ENCODE results near the gene CRYM. TPM values are rescaled to one million over a fixed set of nuclear protein-coding genes. Genes with fewer than 3 reads are reported as not detected.
"Not testable (repeated sequence)": the region's sequence is repeated elsewhere in the genome, so short reads cannot be mapped to it uniquely, and the experiment has no call there.

Gene CRYM
- total RNA-seq, 1 experiment from 2014 or later: 12.9 TPM

GRCh38 chr16:21248179-21248578, 29.9 kb downstream of the CRYM start:
- H3K36me3 Mint-ChIP-seq, ATAC-seq, CTCF ChIA-PET: not testable (repeated sequence)

DNA sequence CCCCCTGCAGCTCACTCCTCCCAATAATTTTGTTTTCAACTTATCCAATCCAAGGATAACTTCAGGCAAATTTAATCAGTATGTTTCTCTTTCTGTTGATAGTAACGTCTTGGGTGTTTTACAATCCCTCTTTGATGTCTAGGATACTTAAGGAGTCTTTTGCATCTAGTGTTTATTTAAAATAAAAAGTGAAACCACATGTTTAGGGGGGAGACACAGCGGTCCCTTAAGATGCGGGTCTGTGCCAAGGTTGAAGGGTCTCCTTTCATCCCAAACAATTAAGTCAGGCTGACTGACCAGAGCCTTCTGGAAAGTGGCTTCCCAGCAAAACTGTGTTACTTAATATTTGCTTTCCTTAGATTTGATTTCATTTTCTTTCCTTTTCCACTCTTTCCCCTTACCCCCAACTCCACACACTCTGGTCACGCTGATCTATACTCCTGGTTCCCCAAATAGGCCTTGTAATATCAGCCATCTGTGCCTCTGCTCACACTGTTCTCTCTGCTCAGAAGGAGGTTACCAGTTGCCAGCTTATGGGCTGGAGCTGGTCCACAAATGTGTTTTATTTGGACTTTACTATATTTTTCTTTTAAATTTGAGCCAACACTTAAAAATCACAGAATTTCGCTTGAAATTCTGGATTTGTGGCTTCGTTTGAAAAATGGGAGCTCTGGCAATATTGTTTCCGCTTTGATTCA, 33.4 kb downstream of the CRYM start:
- H3K36me3 Mint-ChIP-seq: no peaks in the 10 kb centered on the region
- H3K9me3 Mint-ChIP-seq: no peaks in the 10 kb centered on the region
- ATAC-seq (no peak), DNase-seq (ENCODE audit: low spot score) (no peak)
- ChIA-PET POLR2A (no interaction called here), CTCF (no interaction called here)
- no peak overlapping the region for H3K4me3 Mint-ChIP-seq
- no peaks in the 10 kb centered on the region; the same call in 1 of the 2 replicates for H3K27me3 Mint-ChIP-seq (ENCODE audit: low read depth)
- no peak for TF ChIP-seq NFE2L1 (CRISPR knock-in tag; IDR thresholded peaks at IDR 0.05)
- TF ChIP-seq, protein P1, sequence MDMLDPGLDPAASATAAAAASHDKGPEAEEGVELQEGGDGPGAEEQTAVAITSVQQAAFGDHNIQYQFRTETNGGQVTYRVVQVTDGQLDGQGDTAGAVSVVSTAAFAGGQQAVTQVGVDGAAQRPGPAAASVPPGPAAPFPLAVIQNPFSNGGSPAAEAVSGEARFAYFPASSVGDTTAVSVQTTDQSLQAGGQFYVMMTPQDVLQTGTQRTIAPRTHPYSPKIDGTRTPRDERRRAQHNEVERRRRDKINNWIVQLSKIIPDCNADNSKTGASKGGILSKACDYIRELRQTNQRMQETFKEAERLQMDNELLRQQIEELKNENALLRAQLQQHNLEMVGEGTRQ (CRISPR knock-in tag; IDR thresholded peaks at IDR 0.05): no peak
- TF ChIP-seq, protein P2, sequence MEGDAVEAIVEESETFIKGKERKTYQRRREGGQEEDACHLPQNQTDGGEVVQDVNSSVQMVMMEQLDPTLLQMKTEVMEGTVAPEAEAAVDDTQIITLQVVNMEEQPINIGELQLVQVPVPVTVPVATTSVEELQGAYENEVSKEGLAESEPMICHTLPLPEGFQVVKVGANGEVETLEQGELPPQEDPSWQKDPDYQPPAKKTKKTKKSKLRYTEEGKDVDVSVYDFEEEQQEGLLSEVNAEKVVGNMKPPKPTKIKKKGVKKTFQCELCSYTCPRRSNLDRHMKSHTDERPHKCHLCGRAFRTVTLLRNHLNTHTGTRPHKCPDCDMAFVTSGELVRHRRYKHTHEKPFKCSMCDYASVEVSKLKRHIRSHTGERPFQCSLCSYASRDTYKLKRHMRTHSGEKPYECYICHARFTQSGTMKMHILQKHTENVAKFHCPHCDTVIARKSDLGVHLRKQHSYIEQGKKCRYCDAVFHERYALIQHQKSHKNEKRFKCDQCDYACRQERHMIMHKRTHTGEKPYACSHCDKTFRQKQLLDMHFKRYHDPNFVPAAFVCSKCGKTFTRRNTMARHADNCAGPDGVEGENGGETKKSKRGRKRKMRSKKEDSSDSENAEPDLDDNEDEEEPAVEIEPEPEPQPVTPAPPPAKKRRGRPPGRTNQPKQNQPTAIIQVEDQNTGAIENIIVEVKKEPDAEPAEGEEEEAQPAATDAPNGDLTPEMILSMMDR (IDR thresholded peaks at IDR 0.05): no peak
- no peak for TF ChIP-seq FOXJ3 (CRISPR knock-in tag; IDR thresholded peaks at IDR 0.05; ENCODE audit: borderline replicate concordance)
- TF ChIP-seq IRF2 (CRISPR knock-in tag; IDR thresholded peaks at IDR 0.05; ENCODE audit: borderline replicate concordance, low read depth): no peak
- peaks cover 9% of the 10 kb centered on the region for H3K4me1 Mint-ChIP-seq
- no peak overlapping the region; the same call in 1 of the 2 replicates for H3K27ac Mint-ChIP-seq

More at GRCh38 chr16:21248179-21248578, 29.9 kb downstream of the CRYM start:
- H3K4me3 Mint-ChIP-seq; H3K27me3 Mint-ChIP-seq (ENCODE audit: low read depth); H3K27ac Mint-ChIP-seq; H3K9me3 Mint-ChIP-seq; DNase-seq (ENCODE audit: low spot score); H3K4me1 Mint-ChIP-seq; POLR2A ChIA-PET: not testable (repeated sequence)

- ChIA-PET POLR2A (no interaction called here), CTCF (no interaction called here)
- Mint-ChIP-seq H3K9me3 (no peaks in the 10 kb centered on the region), H3K4me1 (peaks cover 9% of the 10 kb centered on the region), H3K27me3 (ENCODE audit: low read depth) (no peaks in the 10 kb centered on the region), H3K27ac (no peak overlapping the region), H3K4me3 (no peak overlapping the region), H3K36me3 (no peaks in the 10 kb centered on the region)
- no peak for DNase-seq (ENCODE audit: low spot score)
- ATAC-seq: no peak
- TF ChIP-seq ZNF396 (CRISPR knock-in tag; IDR thresholded peaks at IDR 0.05; ENCODE audit: borderline replicate concordance) (no peak), ZNF263 (CRISPR knock-in tag; IDR thresholded peaks at IDR 0.05; ENCODE audit: low read depth) (no peak), E2F1 (CRISPR knock-in tag; IDR thresholded peaks at IDR 0.05) (no peak), ZNF425 (CRISPR knock-in tag; conservative IDR thresholded peaks at IDR 0.05) (no peak), FOXK1 (CRISPR knock-in tag; IDR thresholded peaks at IDR 0.05) (no peak), HMGA2 (CRISPR knock-in tag; IDR thresholded peaks at IDR 0.05) (no peak), ZMAT4 (CRISPR knock-in tag; IDR thresholded peaks at IDR 0.05) (no peak)
- TF ChIP-seq, protein P3, sequence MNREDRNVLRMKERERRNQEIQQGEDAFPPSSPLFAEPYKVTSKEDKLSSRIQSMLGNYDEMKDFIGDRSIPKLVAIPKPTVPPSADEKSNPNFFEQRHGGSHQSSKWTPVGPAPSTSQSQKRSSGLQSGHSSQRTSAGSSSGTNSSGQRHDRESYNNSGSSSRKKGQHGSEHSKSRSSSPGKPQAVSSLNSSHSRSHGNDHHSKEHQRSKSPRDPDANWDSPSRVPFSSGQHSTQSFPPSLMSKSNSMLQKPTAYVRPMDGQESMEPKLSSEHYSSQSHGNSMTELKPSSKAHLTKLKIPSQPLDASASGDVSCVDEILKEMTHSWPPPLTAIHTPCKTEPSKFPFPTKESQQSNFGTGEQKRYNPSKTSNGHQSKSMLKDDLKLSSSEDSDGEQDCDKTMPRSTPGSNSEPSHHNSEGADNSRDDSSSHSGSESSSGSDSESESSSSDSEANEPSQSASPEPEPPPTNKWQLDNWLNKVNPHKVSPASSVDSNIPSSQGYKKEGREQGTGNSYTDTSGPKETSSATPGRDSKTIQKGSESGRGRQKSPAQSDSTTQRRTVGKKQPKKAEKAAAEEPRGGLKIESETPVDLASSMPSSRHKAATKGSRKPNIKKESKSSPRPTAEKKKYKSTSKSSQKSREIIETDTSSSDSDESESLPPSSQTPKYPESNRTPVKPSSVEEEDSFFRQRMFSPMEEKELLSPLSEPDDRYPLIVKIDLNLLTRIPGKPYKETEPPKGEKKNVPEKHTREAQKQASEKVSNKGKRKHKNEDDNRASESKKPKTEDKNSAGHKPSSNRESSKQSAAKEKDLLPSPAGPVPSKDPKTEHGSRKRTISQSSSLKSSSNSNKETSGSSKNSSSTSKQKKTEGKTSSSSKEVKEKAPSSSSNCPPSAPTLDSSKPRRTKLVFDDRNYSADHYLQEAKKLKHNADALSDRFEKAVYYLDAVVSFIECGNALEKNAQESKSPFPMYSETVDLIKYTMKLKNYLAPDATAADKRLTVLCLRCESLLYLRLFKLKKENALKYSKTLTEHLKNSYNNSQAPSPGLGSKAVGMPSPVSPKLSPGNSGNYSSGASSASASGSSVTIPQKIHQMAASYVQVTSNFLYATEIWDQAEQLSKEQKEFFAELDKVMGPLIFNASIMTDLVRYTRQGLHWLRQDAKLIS (CRISPR knock-in tag; IDR thresholded peaks at IDR 0.05; ENCODE audit: borderline replicate concordance): no peak
These were observed 35.3 kb downstream of the CRYM start for GRCh38 chr16:21242756-21243155.

All from WTC11 (cell line).